HepG2 (cell line): ENCODE measurements around the gene FLOT2. TPM values are rescaled to one million over a fixed set of nuclear protein-coding genes. Genes with fewer than 3 reads are reported as not detected.

Experiments used
- ATAC-seq: fragments of 200-7000 bp; cut with Tn5 transposase; 3 replicates; pipeline ENCODE4 v1.9.1; 2020; ENCODE audit warnings: mild to moderate bottlenecking, moderate library complexity
- BruUV-seq: library from RNA; stranded (reverse); fragments of 400-500 nt; replicated peaks from 2 replicates; lab custom pipeline; 2021; lab: Mats Ljungman, UMichigan
- CTCF ChIA-PET: fragments of 300-600 bp; formaldehyde crosslinking; extraction: SDS; loops from one replicate; lab custom pipeline; 2021; ENCODE audit warnings: low total read pairs, inconsistent platforms, low intra/inter-chr PET ratio; lab: Yijun Ruan, JAX
- POLR2A ChIA-PET: fragments of 350-600 bp; sonication (Branson Sonifier 250); formaldehyde crosslinking; loops from one replicate; lab custom pipeline; 2020; ENCODE audit warnings: antibody characterized with exemption, inconsistent platforms; lab: Yijun Ruan, JAX
- DNase-seq: peaks from one replicate; pipeline ENCODE4 v3.0.0-alpha.2; 2015; ENCODE audit warnings: low spot score
- FAIRE-seq: peaks from 3 replicates; lab custom pipeline; 2011; peaks lifted over from hg19 to GRCh38; lab: Jason Lieb, UNC
- H2AFZ ChIP-seq: one replicate; pipeline ENCODE4 v1.6.1; 2011; ENCODE audit warnings: low read length, inconsistent platforms
- H3K27ac ChIP-seq: fragments of 300-600 bp; 3 replicates; pipeline ENCODE4 v1.8.0; 2011; ENCODE audit warnings: mixed run types, mild to moderate bottlenecking, mixed read lengths, low read length, inconsistent platforms; ENCODE audit not compliant: insufficient read depth; ENCODE audit errors: extremely low read length
- H3K27me3 ChIP-seq, 2 experiments: fragments of 200-600 bp in 1 of 2; 2 replicates in 1 of 2; 3 replicates in 1 of 2; pipeline versions ENCODE4 v1.6.0 to v1.8.0; 2011; ENCODE audit warnings: low read length in 2 of 2, mild to moderate bottlenecking in 2 of 2, moderate library complexity in 2 of 2, inconsistent platforms in 1 of 2; ENCODE audit not compliant: insufficient read depth in 2 of 2, control insufficient read depth in 1 of 2
- H3K36me3 ChIP-seq, 2 experiments: fragments of 200-600 bp in 1 of 2; replicated peaks in 1 of 2; 2 replicates in 1 of 2; 3 replicates in 1 of 2; pipeline versions ENCODE4 v1.5.1 to v1.8.0; 2011; ENCODE audit warnings: low read length in 2 of 2, inconsistent platforms in 1 of 2; ENCODE audit not compliant: insufficient read depth in 2 of 2, control insufficient read depth in 1 of 2
- H3K4me1 ChIP-seq: 2 replicates; pipeline ENCODE4 v1.5.1; 2012; ENCODE audit warnings: low read length, inconsistent platforms; ENCODE audit not compliant: insufficient read depth
- H3K4me2 ChIP-seq: 2 replicates; pipeline ENCODE4 v1.6.0; 2011; ENCODE audit warnings: low read depth, low read length, inconsistent platforms
- H3K4me3 ChIP-seq, 3 experiments: fragments of 200-600 bp in 1 of 3; sonication (generic), shearing (Covaris generic) in 1 of 3; replicated peaks in 1 of 3; 2 replicates each; pipeline ENCODE4 v1.5.1; 2011 to 2016; ENCODE audit warnings: low read length in 3 of 3, inconsistent platforms in 2 of 3, low read depth in 2 of 3, mild to moderate bottlenecking in 2 of 3, control low read depth in 1 of 3, mixed read lengths in 1 of 3; ENCODE audit not compliant: insufficient read depth in 1 of 3
- H3K79me2 ChIP-seq: one replicate; pipeline ENCODE4 v1.6.1; 2011; ENCODE audit warnings: low read length, inconsistent platforms; ENCODE audit not compliant: insufficient read depth
- H3K9ac ChIP-seq: 2 replicates; pipeline ENCODE4 v1.6.0; 2011; ENCODE audit warnings: mild to moderate bottlenecking, low read depth, low read length, inconsistent platforms; ENCODE audit not compliant: insufficient read depth
- H3K9me3 ChIP-seq: 2 replicates; pipeline ENCODE4 v1.5.1; 2012; ENCODE audit warnings: mild to moderate bottlenecking, low read length
- H4K20me1 ChIP-seq: 2 replicates; pipeline ENCODE4 v1.6.0; 2011; ENCODE audit warnings: inconsistent platforms, mild to moderate bottlenecking, low read length, moderate library complexity; ENCODE audit not compliant: insufficient read depth
- FOXA3 ChIP-seq: IDR thresholded peaks from 2 replicates; pipeline ENCODE4 v1.6.1; 2016; ENCODE audit warnings: missing genetic modification reagents, missing compliant biosample characterization
- HHEX ChIP-seq: IDR thresholded peaks from 2 replicates; pipeline ENCODE4 v1.6.1; 2016; ENCODE audit warnings: control low read depth
- HMG20B ChIP-seq: conservative IDR thresholded peaks from 2 replicates; pipeline ENCODE4 v1.6.1; 2016; ENCODE audit warnings: missing genetic modification reagents, missing compliant biosample characterization
- KDM5B ChIP-seq: sonication (generic); formaldehyde crosslinking; IDR thresholded peaks from 2 replicates; pipeline ENCODE4 v1.4.0; 2020; ENCODE audit warnings: missing genetic modification reagents, mild to moderate bottlenecking, borderline replicate concordance
- KLF11 ChIP-seq: IDR thresholded peaks from 2 replicates; pipeline ENCODE4 v1.6.1; 2016; ENCODE audit warnings: missing compliant biosample characterization
- MYC ChIP-seq: sonication (generic); formaldehyde crosslinking; IDR thresholded peaks from 2 replicates; pipeline ENCODE4 v1.9.0; 2021; ENCODE audit warnings: missing genetic modification reagents, borderline replicate concordance
- RAD51 ChIP-seq: fragments of 450-650 bp; IDR thresholded peaks from 2 replicates; pipeline ENCODE4 v1.6.1; 2016; ENCODE audit warnings: borderline replicate concordance
- RXRA ChIP-seq: sonication (generic); formaldehyde crosslinking; IDR thresholded peaks from 2 replicates; pipeline ENCODE4 v1.5.1; 2020; ENCODE audit warnings: missing genetic modification reagents
- SP1 ChIP-seq, 2 experiments: fragments of 450-650 bp in 1 of 2; sonication (generic) in 1 of 2; formaldehyde crosslinking in 1 of 2; IDR thresholded peaks; 2 replicates each; pipeline versions ENCODE4 v1.4.0 to v1.6.1; 2016 to 2020; ENCODE audit warnings: missing genetic modification reagents in 1 of 2
- SUZ12 ChIP-seq: fragments of 150-350 bp; IDR thresholded peaks from 2 replicates; pipeline ENCODE4 v1.6.1; 2014; ENCODE audit warnings: low read depth, low read length
- TCF12 ChIP-seq, 2 experiments: fragments of 450-650 bp in 1 of 2; sonication (generic) in 1 of 2; formaldehyde crosslinking in 1 of 2; IDR thresholded peaks; 2 replicates each; pipeline versions ENCODE4 v1.6.1 to v1.8.0; 2017 to 2022; ENCODE audit warnings: antibody characterized with exemption in 1 of 2, mild to moderate bottlenecking in 1 of 2, missing genetic modification reagents in 1 of 2, moderate library complexity in 1 of 2
- ZNF333 ChIP-seq: sonication (generic); formaldehyde crosslinking; IDR thresholded peaks from 2 replicates; pipeline ENCODE4 v1.4.0; 2020; ENCODE audit warnings: mild to moderate bottlenecking, missing genetic modification reagents, borderline replicate concordance
- ZNF616 ChIP-seq: sonication (generic); formaldehyde crosslinking; IDR thresholded peaks from 2 replicates; pipeline ENCODE4 v1.5.0; 2020; ENCODE audit warnings: low read depth, mild to moderate bottlenecking, missing genetic modification reagents
- WGBS: methylation state at CpG from one replicate; pipeline ENCODE4 v1.1.6; 2017; ENCODE audit warnings: low lambda C conversion rate; 5-methylcytosine and 5-hydroxymethylcytosine counted together
- in situ Hi-C: cut with HindIII; loops from 2 replicates; pipeline ENCODE4 v1.10.0; 2017; ENCODE audit warnings: low pct_unique_long_range_greater_than_20kb; ENCODE audit not compliant: extremely low pct_ligation_motif_present
- intact Hi-C: fragments of 100-400 bp; cut with micrococcal nuclease; formaldehyde crosslinking; loops from one replicate; pipeline ENCODE4 v1.10.0; 2022; ENCODE audit not compliant: unreplicated experiment
- polyA plus RNA-seq, 8 experiments: library from polyadenylated mRNA; depleted of rRNA in 3 of 8; stranded (reverse) in 7 of 8; unstranded in 1 of 8; fragments of >200 nt; fragmentation: Illumina TruSeq in 4 of 8; extraction: Trizol in 4 of 8; gene quantifications; 2 replicates each; pipeline versions ENCODE4 v1.2.1 to v1.2.3, GENCODE V29; 2011 to 2016; ENCODE audit warnings: low read depth in 4 of 8, missing spikeins in 1 of 8, mixed read lengths in 1 of 8; ENCODE audit not compliant: insufficient read depth in 1 of 8
- total RNA-seq, 5 experiments: library from RNA; depleted of rRNA; stranded (reverse); fragments of >200 nt; fragmentation: Illumina TruSeq; extraction: Trizol; gene quantifications; 2 replicates each; pipeline ENCODE4 v1.2.3, GENCODE V29; 2016; ENCODE audit warnings: low read depth in 1 of 5
- TF ChIP-seq, protein P1 (sequence below): sonication (generic); formaldehyde crosslinking; conservative IDR thresholded peaks from 2 replicates; pipeline ENCODE4 v1.8.1; 2023; ENCODE audit warnings: missing genetic modification reagents

FLOT2 gene
- total and polyA plus RNA-seq, 2 of the 13 experiments (the other 11 are each of a cell fraction or from before 2014, with no cell fraction given) = 54.3 to 54.5 TPM

- Histone ChIP-seq H2AFZ (no peak overlapping the region), H4K20me1 (no peaks in the 10 kb centered on the region), H3K9me3 (no peaks in the 10 kb centered on the region), H3K27ac (no peak overlapping the region), H3K4me3 (peak overlapping the region in 2 of 3 experiments; percentile 4 to 92; a peak in 3 of 6 replicates), H3K79me2 (peaks cover 18% of the 10 kb centered on the region), H3K27me3 (peaks cover 0 to 2% of the 10 kb centered on the region in 2 experiments; a peak in 1 of 5 replicates), H3K9ac (peak overlapping the region; percentile 83; the same call in 1 of the 2 replicates), H3K4me1 (peaks cover 17% of the 10 kb centered on the region), H3K4me2 (peak overlapping the region; percentile 100), H3K36me3 (peaks cover 19 to 29% of the 10 kb centered on the region in 2 experiments; a peak in 4 of 5 replicates)
- ChIA-PET CTCF (no interaction called here), POLR2A (no interaction called here)
- FAIRE-seq (no peak), DNase-seq (no peak), ATAC-seq (no peak)
- intact Hi-C loops = no loop called here
- in situ Hi-C loops = no loop called here
- 95% methylated on average over 5 of the region's 5 CpGs for WGBS
- BruUV-seq = no TSS peak
- TF ChIP-seq RXRA (CRISPR knock-in tag) = no peak
- no peak for TF ChIP-seq FOXA3
- no peak for TF ChIP-seq TCF12 (IDR thresholded peaks at IDR 0.05)
- TF ChIP-seq TCF12 (CRISPR knock-in tag; IDR thresholded peaks at IDR 0.05) = no peak
- no peak for TF ChIP-seq SUZ12
- TF ChIP-seq KDM5B (CRISPR knock-in tag) = no peak
- no peak for TF ChIP-seq HHEX (CRISPR knock-in tag)
- no peak for TF ChIP-seq KLF11 (CRISPR knock-in tag)
- no peak for TF ChIP-seq RAD51
- TF ChIP-seq MYC (CRISPR knock-in tag) = no peak
These were observed 41.4 kb downstream of the FLOT2 start for GRCh38 chr17:28856028-28856574.

DNA sequence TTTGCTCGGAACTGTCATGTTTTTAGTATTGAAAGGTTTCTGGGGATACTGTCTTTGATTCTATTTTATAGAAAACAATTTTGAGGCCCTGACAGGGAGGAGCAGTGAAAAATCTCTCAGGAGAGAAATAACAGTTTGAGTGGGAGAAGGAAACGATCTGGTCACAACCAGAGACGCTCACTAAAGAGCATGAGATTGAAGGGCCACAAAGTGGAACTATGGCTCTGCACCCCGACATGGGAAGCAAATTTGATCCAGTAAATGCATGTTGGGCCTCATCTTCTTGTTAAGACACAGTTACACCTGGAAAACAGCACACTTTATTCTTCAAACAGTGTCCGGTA, 42.2 kb downstream of the FLOT2 start:
- Histone ChIP-seq H2AFZ (no peak overlapping the region), H3K9ac (peak overlapping the region; percentile 83), H3K4me1 (peaks cover 21% of the 10 kb centered on the region), H4K20me1 (no peaks in the 10 kb centered on the region), H3K4me3 (peak overlapping the region; percentile 92 to 94 (median 92)), H3K79me2 (peaks cover 18% of the 10 kb centered on the region), H3K36me3 (peaks cover 15 to 24% of the 10 kb centered on the region in 2 experiments; a peak in 4 of 5 replicates), H3K27ac (peak overlapping the region; percentile 61), H3K9me3 (no peaks in the 10 kb centered on the region), H3K27me3 (peaks cover 0 to 2% of the 10 kb centered on the region in 2 experiments; a peak in 1 of 5 replicates), H3K4me2 (peak overlapping the region; percentile 100)
- POLR2A ChIA-PET = interaction anchor here (0.6 to 1.6 kb wide), 5 partner anchors 10 to 144 kb away, joined by 3 to 8 read pairs (median 6); partner anchors contain the start of genes FAM222B and PROCA1
- in situ Hi-C loops = no loop called here
- CTCF ChIA-PET = no interaction called here
- 10% methylated on average over 5 of the region's 5 CpGs for WGBS
- BruUV-seq = TSS peak; percentile 88
- intact Hi-C loops = no loop called here
- DNase-seq (no peak), FAIRE-seq (no peak), ATAC-seq (no peak)
- no peak for TF ChIP-seq SP1 (IDR thresholded peaks at IDR 0.05)
- TF ChIP-seq SP1 (CRISPR knock-in tag; IDR thresholded peaks at IDR 0.05) = no peak
- TF ChIP-seq, protein P1, sequence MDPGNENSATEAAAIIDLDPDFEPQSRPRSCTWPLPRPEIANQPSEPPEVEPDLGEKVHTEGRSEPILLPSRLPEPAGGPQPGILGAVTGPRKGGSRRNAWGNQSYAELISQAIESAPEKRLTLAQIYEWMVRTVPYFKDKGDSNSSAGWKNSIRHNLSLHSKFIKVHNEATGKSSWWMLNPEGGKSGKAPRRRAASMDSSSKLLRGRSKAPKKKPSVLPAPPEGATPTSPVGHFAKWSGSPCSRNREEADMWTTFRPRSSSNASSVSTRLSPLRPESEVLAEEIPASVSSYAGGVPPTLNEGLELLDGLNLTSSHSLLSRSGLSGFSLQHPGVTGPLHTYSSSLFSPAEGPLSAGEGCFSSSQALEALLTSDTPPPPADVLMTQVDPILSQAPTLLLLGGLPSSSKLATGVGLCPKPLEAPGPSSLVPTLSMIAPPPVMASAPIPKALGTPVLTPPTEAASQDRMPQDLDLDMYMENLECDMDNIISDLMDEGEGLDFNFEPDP (CRISPR knock-in tag) = 0 out of 2 replicates have a peak, but pooled peaks have one; percentile 6
- TF ChIP-seq ZNF616 (CRISPR knock-in tag) = peak; percentile 9; the same call in 1 of the 2 replicates
- 0 out of 2 replicates have a peak, but pooled peaks have one; percentile 18 for TF ChIP-seq ZNF333 (CRISPR knock-in tag)
- no peak for TF ChIP-seq HMG20B
